ENCODE data around the gene TOE1. TPM values are rescaled to one million over a fixed set of nuclear protein-coding genes. Genes with fewer than 3 reads are reported as not detected.

TOE1 gene
- total RNA-seq, 1 experiment from 2014 or later: 31.2 TPM

- no peak overlapping the region for H2BK120ac ChIP-seq (ENCODE audit: low read depth, low read length, poor library complexity, severe bottlenecking)
- no peaks in the 10 kb centered on the region for H3K23me2 ChIP-seq (ENCODE audit: insufficient read length, low read depth, low read length, poor library complexity, severe bottlenecking)
- H3K9ac ChIP-seq (ENCODE audit: extremely low read depth, insufficient read length, low read length): no peak overlapping the region
- no peak overlapping the region for H3K4ac ChIP-seq (ENCODE audit: low read depth, low read length)
- H3K18ac ChIP-seq (ENCODE audit: insufficient read length, low read depth, low read length): no peak overlapping the region
- TF ChIP-seq CTCF (conservative IDR thresholded peaks at IDR 0.05): no peak
- no peak overlapping the region for H2BK12ac ChIP-seq (ENCODE audit: insufficient read length, low read depth, low read length)
- no peak overlapping the region for H2AFZ ChIP-seq (ENCODE audit: low read length)
- H3K14ac ChIP-seq (ENCODE audit: insufficient read depth, low read length): no peak overlapping the region
- no peak overlapping the region for H4K91ac ChIP-seq (ENCODE audit: insufficient read length, low read depth, low read length)
- H3K56ac ChIP-seq (ENCODE audit: insufficient read length, low read depth, low read length): no peak overlapping the region
- Mint-ChIP-seq H3K4me3 (no peak overlapping the region), H3K27ac (no peak overlapping the region), H3K4me1 (no peaks in the 10 kb centered on the region), H3K9me3 (no peaks in the 10 kb centered on the region), H3K27me3 (ENCODE audit: low read depth) (no peaks in the 10 kb centered on the region), H3K36me3 (ENCODE audit: insufficient read depth in 1 of 3, low read depth in 3 of 3) (no peaks in the 10 kb centered on the region)
- H3K27me3 ChIP-seq (ENCODE audit: insufficient read depth, low read length): no peaks in the 10 kb centered on the region
- H4K5ac ChIP-seq (ENCODE audit: insufficient read length, low read depth, low read length): no peak overlapping the region
- no peak overlapping the region for H3K27ac ChIP-seq (ENCODE audit: insufficient read length, low read depth, low read length)
- H3K4me1 ChIP-seq (ENCODE audit: insufficient read depth, low read length): no peaks in the 10 kb centered on the region
- H2BK15ac ChIP-seq (ENCODE audit: low read depth, low read length): no peak overlapping the region
- H2BK5ac ChIP-seq (ENCODE audit: insufficient read length, low read length): no peak overlapping the region
- H4K20me1 ChIP-seq (ENCODE audit: control insufficient read depth, insufficient read depth, insufficient read length): no peaks in the 10 kb centered on the region
- H3K79me1 ChIP-seq (ENCODE audit: insufficient read depth, low read depth, low read length, poor library complexity, severe bottlenecking): no peaks in the 10 kb centered on the region
- DNase-seq: no peak
- H4K8ac ChIP-seq (replicated peaks; ENCODE audit: insufficient read length, low read depth, low read length): no peak overlapping the region
- H3K4me2 ChIP-seq (ENCODE audit: insufficient read depth, insufficient read length, low read length): no peak overlapping the region
- no peak overlapping the region for H3T11ph ChIP-seq (ENCODE audit: low read length)
- no peak overlapping the region for H2AK5ac ChIP-seq (ENCODE audit: insufficient read length, low read length)
- no peak overlapping the region for H3K23ac ChIP-seq (ENCODE audit: insufficient read length, low read depth, low read length)
- H2BK20ac ChIP-seq (ENCODE audit: low read depth, low read length, poor library complexity, severe bottlenecking): no peak overlapping the region
- H3K9me3 ChIP-seq (ENCODE audit: control insufficient read depth, low read depth, low read length): no peaks in the 10 kb centered on the region
- H3K79me2 ChIP-seq (ENCODE audit: insufficient read depth, low read length): no peaks in the 10 kb centered on the region
These were observed 38.2 kb downstream of the TOE1 start for GRCh38 chr1:45378184-45378583.
